Activated CD8-positive, alpha-beta memory T cell treated with anti-CD3 and anti-CD28 coated beads, Interleukin-2, amount 50 U/mL, for 1 hour (primary cell): ENCODE data around the gene RTCB.
"Not testable (repeated sequence)": the region's sequence is repeated elsewhere in the genome, so short reads cannot be mapped to it uniquely, and the experiment has no call there.

Experiments
- DNase-seq: peaks from one replicate; pipeline ENCODE4 v3.0.0-alpha.2; 2020; ENCODE audit errors: extremely low read depth

RTCB gene

DNA sequence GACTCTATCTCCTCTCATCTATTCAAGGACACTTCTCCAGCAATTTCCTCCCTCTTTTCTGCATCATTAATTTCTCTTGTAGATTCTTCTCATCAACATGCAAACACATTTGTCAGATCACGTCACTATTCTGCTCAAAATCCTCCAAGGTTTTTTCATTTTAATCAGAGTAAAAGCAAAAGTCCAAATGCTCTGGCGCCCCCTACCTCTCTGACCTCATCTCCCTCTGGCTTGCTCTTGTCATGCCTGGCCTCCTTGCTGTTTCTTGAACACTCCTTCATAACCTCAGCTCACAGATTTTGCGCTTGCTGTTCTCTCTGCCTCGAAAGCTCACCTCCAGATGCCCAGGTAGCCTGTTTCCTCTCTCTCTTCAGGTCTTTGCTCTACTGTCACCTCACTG, 22.4 kb downstream of the RTCB start:
- no peak for DNase-seq

DNA sequence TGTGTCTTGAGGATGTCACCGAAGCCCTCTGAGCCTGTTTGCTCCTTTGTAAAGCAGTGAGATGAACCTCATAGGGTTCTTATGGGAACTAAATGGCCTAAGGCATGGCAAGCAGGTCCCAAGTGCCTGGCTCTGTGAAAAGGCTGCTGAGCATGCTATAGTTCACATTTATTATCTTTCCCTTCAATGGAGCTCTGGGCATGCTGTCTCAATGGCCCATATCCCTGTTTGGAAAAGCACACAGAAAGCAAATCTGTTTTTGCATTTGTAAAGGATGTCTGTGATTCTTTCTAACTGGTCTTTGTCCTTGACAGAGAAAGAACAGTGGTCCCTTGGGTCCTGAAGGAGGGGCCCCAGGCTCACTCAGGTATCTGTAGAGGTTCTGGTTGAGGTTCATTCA, 26.4 kb downstream of the RTCB start:
- DNase-seq, result no peak

DNA sequence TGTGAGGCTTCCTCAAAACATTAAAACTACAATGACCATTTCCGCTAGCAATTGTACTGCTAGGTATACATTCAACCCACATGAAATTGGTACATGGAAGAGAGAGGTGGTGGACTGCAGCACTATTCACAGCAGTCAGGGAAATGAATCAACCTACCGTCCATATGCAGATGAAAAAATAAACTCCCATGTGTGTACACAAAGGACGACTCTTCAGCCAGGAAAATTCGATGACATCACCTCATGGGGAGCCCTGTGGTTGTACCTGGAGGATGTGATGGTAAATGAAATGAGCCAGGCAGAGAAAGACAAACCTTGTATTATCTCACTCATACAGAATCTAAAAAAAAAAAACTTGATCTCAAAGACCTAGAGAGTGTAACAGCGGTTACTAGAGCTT, 31.1 kb downstream of the RTCB start:
- no peak for DNase-seq

GRCh38 chr22:32378707-32379272, 33.3 kb downstream of the RTCB start:
- no peak for DNase-seq

DNA sequence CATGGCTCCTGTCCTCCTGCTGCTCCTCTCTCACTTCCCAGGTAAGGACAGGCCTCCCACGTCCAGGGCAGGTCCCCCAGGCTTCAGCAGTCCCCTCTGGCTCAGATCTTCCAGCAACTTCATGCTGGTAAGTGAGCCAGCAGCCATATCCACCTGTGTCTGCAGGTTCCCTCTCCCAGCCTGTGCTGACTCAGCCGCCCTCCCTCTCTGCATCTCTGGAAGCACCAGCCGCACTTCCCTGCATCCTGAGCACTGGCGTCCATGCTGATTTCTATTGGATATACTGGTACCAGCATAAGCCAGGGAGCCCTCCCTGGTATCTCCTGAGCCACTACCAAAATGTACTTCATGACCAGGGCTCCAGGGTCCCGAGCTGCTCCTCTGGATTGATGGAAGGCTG, 35.4 kb downstream of the RTCB start:
- no peak for DNase-seq

DNA sequence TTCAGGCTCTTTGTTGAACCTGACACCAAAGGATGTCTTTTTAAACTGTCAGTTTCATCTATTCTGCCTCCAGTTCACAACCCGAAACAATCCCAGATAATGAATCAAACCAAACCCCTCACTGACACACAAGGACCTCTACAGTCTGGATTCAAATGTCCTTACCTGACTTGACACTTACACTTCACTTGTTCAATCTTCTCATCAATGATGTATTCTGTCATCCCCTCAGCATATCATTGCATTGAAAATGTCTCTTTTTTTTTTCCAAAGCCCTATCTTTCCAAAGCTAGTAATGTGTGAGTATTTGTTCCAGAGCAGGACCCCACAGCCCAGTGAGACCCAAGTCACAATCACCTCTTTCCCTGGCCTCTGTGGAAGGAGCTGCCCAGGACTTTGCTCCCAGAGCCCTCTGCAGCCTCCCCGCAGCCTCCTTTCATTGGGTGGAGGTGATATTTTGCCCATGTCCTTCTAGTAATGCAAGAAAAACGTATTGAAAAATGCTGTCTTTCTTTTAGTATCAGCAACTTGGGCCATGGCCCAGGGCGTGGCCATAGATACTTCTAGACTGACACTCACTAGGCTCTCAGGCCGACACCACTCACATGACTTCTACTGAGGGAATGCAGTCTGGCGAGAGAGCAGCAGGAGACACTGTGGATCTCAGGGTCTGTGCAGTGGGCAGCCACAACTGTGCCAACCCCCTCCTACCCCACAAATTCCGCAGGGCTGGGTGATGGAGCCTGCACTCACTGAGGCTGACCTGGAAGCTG, 36.2 kb downstream of the RTCB start:
- DNase-seq, result no peak

DNA sequence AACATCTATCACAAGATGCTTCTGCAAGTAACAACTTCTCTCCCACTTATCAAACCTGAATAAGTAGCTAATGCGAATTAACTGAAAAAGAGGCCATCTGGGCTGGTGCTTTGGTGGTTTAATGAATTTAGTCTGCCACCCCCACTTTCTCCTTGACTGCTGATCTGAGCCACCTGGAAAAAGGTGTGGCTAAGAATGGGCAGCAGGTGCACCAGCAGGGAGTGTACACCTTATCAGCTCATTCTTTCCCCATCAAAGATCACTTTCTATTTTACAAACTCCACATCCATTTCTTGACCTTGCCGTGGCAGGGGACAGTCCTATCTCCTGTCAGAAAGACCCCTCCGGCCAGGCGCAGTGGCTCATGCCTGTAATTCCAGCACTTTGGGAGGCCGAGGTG, 47.8 kb downstream of the RTCB start:
- DNase-seq, result no peak

- no peak for DNase-seq
These were observed 50.8 kb downstream of the RTCB start for GRCh38 chr22:32361257-32361656.

GRCh38 chr22:32360096-32360495, 52.0 kb downstream of the RTCB start:
- not testable (repeated sequence) for DNase-seq

DNA sequence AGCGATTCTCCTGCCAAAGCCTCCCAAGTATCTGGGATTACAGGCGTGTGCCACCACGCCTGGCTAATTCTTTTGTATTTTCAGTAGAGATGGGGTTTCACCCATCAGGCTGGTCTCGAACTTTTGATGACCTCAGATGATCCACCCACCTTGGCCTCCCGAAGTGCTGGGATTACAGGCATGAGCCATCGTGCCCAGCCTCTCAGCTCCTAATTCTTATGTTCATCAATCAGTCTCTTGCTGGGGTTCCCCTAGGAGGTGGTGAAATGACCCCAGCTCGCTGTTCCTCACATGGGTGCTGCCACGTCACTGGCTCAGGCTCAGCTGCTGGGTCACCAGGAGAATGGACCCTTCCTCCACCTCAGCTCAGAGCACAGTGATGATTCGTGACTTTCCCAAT, 54.5 kb downstream of the RTCB start, which contains the start of gene RFPL3:
Gene RFPL3 (plus strand): TSS at position 301 of the 400 bp plus-strand sequence. CDS start 205 bp downstream, outside the sequence.
- DNase-seq, result not testable (repeated sequence)

- DNase-seq, result no peak
These were observed 56.3 kb downstream of the RTCB start for GRCh38 chr22:32355760-32356159.

DNA sequence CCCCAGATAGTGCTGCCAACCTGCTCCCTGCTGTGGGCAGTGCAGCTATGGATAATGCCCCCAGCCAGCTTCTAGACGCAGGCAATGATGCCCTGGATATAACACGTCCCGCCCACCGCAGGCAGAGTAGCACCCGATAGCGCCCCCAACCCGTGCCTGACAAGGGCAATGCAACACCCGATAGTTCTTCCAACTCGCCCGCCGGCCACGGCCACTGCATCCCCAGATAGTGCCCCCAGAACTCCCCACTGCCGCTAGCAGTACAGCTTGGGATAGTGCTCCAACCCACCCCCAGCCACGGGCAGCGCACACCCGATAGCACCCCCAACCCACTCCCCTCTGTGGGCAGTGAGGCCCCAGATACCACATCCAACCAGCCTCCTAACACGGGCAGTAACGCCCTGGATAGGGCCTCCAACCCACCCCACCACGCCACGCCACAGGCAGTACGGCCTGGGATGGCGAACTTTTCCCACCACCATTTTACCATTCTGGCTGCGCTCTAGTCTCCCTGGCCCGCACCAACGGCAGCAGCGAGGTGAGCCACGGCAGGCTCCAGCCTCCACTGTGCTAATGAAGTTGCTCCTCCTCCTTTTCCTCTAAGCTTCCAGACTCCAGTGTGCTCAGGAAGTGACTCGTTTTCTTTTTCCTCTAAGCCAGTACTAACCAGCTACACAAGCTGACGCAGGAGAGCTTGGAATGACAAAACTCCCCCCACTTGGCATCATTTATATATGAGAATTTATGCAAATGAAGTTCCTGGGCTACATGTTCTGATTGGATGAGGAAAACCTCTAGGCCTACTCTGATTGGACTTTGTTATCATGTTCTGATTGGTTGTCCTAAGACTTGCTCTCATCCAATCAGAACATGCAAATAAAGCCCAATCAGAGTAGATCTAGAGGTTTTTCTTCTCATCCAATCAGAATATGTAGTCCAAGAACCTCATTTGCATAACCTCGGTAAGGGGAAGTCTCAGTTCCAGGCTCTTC, 57.4 kb downstream of the RTCB start:
- no peak for DNase-seq

- no peak for DNase-seq
These were observed 58.2 kb downstream of the RTCB start for GRCh38 chr22:32353840-32354239.

- DNase-seq, result no peak
These were observed 58.8 kb downstream of the RTCB start for GRCh38 chr22:32353292-32353691.

GRCh38 chr22:32352681-32353080, 59.4 kb downstream of the RTCB start:
- DNase-seq, result no peak

- DNase-seq, result not testable (repeated sequence)
These were observed 60.2 kb downstream of the RTCB start for GRCh38 chr22:32351875-32352274.

DNA sequence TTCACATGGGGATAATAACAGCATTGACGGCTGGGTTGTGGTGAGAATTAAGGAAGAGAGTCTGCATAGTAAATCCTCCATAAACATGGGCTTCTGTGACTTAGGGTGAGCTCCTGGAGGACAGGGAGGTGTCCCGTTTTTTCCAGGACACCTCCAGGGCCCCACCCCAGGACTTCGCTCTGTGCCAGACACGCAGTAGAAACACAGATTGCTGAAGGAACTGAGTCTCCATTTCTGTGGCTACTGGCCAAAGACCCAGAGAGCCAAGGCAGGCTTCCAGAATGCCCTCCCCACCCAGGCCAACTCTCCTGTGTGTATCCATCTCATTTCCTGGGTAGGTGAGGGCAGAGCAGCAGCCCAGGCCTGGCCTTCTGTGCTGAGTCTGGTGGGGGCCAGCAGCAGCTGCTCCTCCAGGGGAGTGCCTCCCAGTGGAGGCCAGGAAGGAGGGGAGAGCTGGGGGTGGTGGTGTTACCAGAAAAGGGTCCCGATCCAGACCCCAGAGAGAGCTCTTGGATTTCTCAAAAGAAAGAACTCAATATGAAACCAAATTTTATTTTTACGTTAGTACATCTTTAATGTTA, 63.9 kb downstream of the RTCB start:
- DNase-seq, result no peak

DNA sequence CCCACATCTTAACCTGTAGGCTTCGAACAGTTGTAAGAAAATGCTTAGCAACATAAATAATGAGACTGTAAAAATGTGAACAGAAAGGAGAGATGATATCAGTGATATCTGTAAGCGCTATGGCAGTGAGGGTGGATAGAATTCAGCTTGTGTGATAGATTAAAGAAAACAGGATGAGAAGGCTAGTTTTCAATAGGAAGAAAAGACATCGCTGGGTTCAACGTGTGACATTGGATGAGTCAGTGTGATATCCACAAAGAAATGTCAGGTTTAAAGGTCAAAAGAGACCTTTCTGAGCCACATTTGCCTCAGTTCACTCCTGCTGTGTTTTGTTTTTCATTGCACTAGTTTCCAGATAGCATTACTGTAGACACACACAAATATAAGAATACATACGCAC, 68.1 kb downstream of the RTCB start:
- DNase-seq, result no peak

GRCh38 chr22:32342977-32343376, 69.1 kb downstream of the RTCB start:
- DNase-seq, result no peak

GRCh38 chr22:32341122-32341740, 70.8 kb downstream of the RTCB start:
- no peak for DNase-seq

DNA sequence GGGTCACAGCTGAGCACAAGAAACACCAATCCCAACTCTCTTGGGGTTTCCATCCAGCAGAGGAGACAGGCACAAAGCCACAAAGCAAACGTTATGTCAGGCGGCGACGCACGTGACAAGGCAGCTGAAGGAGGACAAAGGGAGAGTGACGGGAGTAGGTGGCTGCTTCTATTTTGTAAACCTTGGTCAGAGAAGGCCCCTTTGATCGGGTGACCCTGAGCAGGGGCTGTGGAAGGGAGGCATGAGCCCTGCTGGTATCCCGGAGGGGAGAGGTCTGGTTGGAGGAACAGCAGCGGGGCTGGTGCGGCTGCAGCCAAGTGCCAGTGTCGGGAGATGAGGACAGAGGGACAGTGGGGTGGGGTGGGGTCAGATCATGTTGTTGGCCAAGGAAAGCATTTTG, 71.6 kb downstream of the RTCB start:
- DNase-seq, result no peak
